ENCODE measurements around the gene ITPK1. TPM values are rescaled to one million over a fixed set of nuclear protein-coding genes. Genes with fewer than 3 reads are reported as not detected.
"Not testable (repeated sequence)": the region's sequence is repeated elsewhere in the genome, so short reads cannot be mapped to it uniquely, and the experiment has no call there.

Gene ITPK1
- 100 to 1,000 TPM; 108 to 221 (median 138) TPM for total RNA-seq

- no peaks in the 10 kb centered on the region for H3K27me3 ChIP-seq
- WGBS = 0% methylated on average over 1 of the region's 77 CpGs
- no peaks in the 10 kb centered on the region for H3K9me3 ChIP-seq
- peaks cover 22 to 48% (median 45%) of the 10 kb centered on the region in 4 donors for H3K4me1 ChIP-seq
- H3K4me3 ChIP-seq = peak within 1 kb of the TSS; percentile 70 to 98 (median 84)
- DNase-seq (ENCODE audit: extremely low spot score) = no peak
- peak within 1 kb of the TSS; percentile 97 to 99 (median 99) for H3K27ac ChIP-seq (replicated peaks in 1 of 4)
- intact Hi-C loops (cut with DNase I) = loop anchor here (1.0 to 10.0 kb wide), 4 partner anchors 22 to 164 kb away; no protein-coding TSS in a partner anchor
- H3K36me3 ChIP-seq = no peaks in the 10 kb centered on the region
- no peak for TF ChIP-seq POLR2A (IDR thresholded peaks at IDR 0.05; ENCODE audit: low read depth)
- peak; percentile 37 to 51 (median 49) for TF ChIP-seq CTCF (IDR thresholded peaks at IDR 0.05)
Measured at GRCh38 chr14:93115821-93116675, at the start of gene ITPK1. ITPK1 (minus strand) TSS chr14:93115925; CDS start chr14:93115163, 762 bp downstream.

- H3K27me3 ChIP-seq = no peaks in the 10 kb centered on the region
- no peak overlapping the region for H3K4me3 ChIP-seq
- no peaks in the 10 kb centered on the region for H3K4me1 ChIP-seq
- H3K27ac ChIP-seq (replicated peaks in 1 of 4) = no peak overlapping the region
- no peak for TF ChIP-seq EP300 (IDR thresholded peaks at IDR 0.05)
- TF ChIP-seq CTCF (IDR thresholded peaks at IDR 0.05) = no peak
- no peak for DNase-seq (ENCODE audit: extremely low spot score)
- no peaks in the 10 kb centered on the region for H3K9me3 ChIP-seq
- 78% methylated on average over 5 of the region's 5 CpGs for WGBS
- intact Hi-C loops (cut with DNase I) = no loop called here
- H3K36me3 ChIP-seq = no peaks in the 10 kb centered on the region
Measured at GRCh38 chr14:93163564-93163963, 47.8 kb upstream of the ITPK1 start.

- TF ChIP-seq POLR2A (IDR thresholded peaks at IDR 0.05; ENCODE audit: low read depth) = no peak
- no peak for TF ChIP-seq CTCF (IDR thresholded peaks at IDR 0.05)
- no peak for TF ChIP-seq EP300 (IDR thresholded peaks at IDR 0.05)
- no peak for TF ChIP-seq POLR2AphosphoS5 (IDR thresholded peaks at IDR 0.05)
- no peak overlapping the region for H3K4me3 ChIP-seq
- intact Hi-C loops (cut with DNase I) = no loop called here
- no peaks in the 10 kb centered on the region for H3K27me3 ChIP-seq
- H3K36me3 ChIP-seq = no peaks in the 10 kb centered on the region
- WGBS = 60% methylated on average over 4 of the region's 4 CpGs
- DNase-seq (ENCODE audit: extremely low spot score) = no peak
- H3K4me1 ChIP-seq = no peaks in the 10 kb centered on the region
- H3K27ac ChIP-seq (replicated peaks in 1 of 4) = no peak overlapping the region
- no peaks in the 10 kb centered on the region for H3K9me3 ChIP-seq
Measured at GRCh38 chr14:93161411-93161940, 45.8 kb upstream of the ITPK1 start.

- TF ChIP-seq POLR2AphosphoS5 (IDR thresholded peaks at IDR 0.05) (no peak), POLR2A (IDR thresholded peaks at IDR 0.05; ENCODE audit: low read depth) (no peak), EP300 (IDR thresholded peaks at IDR 0.05) (no peak), CTCF (IDR thresholded peaks at IDR 0.05) (peak in 1 of 3 experiments; percentile 6)
- 0% methylated on average over 1 of the region's 4 CpGs for WGBS
- H3K27ac ChIP-seq (replicated peaks in 1 of 4) = no peak overlapping the region
- H3K9me3 ChIP-seq = no peaks in the 10 kb centered on the region
- H3K4me1 ChIP-seq = no peaks in the 10 kb centered on the region
- DNase-seq (ENCODE audit: extremely low spot score) = no peak
- no peaks in the 10 kb centered on the region for H3K36me3 ChIP-seq
- H3K4me3 ChIP-seq = no peak overlapping the region
- no peaks in the 10 kb centered on the region for H3K27me3 ChIP-seq
- intact Hi-C loops (cut with DNase I) = no loop called here
Measured at GRCh38 chr14:93160353-93160801, 44.7 kb upstream of the ITPK1 start.

- H3K36me3 ChIP-seq; H3K4me3 ChIP-seq; DNase-seq (ENCODE audit: extremely low spot score); H3K27me3 ChIP-seq; H3K27ac ChIP-seq (replicated peaks in 1 of 4); H3K9me3 ChIP-seq; intact Hi-C loops (cut with DNase I); H3K4me1 ChIP-seq: not testable (repeated sequence)
- 70% methylated on average over 5 of the region's 5 CpGs for WGBS
Measured at GRCh38 chr14:93159625-93160352, 44.1 kb upstream of the ITPK1 start.

GRCh38 chr14:93158349-93158748 lies 42.6 kb upstream of the ITPK1 start:
- H3K4me1 ChIP-seq; H3K4me3 ChIP-seq; H3K9me3 ChIP-seq; H3K27ac ChIP-seq (replicated peaks in 1 of 4); H3K36me3 ChIP-seq; H3K27me3 ChIP-seq; intact Hi-C loops (cut with DNase I); DNase-seq (ENCODE audit: extremely low spot score): not testable (repeated sequence)
- WGBS = 94% methylated on average over 7 of the region's 7 CpGs

Measured in esophagus muscularis mucosa (tissue), 4 donors.